SKM-1 (cell line): ENCODE measurements around the gene ERFE.

Source experiments
- DNase-seq: peaks from one replicate; lab custom pipeline; 2025; ENCODE audit not compliant: unreplicated experiment; lab: John Stamatoyannopoulos, UW

The ERFE gene

GRCh38 chr2:238125127-238125885, 33.5 kb upstream of the ERFE start:
- no peak for DNase-seq

- DNase-seq = no peak
Observed at GRCh38 chr2:238126338-238126737, 32.4 kb upstream of the ERFE start.

DNA sequence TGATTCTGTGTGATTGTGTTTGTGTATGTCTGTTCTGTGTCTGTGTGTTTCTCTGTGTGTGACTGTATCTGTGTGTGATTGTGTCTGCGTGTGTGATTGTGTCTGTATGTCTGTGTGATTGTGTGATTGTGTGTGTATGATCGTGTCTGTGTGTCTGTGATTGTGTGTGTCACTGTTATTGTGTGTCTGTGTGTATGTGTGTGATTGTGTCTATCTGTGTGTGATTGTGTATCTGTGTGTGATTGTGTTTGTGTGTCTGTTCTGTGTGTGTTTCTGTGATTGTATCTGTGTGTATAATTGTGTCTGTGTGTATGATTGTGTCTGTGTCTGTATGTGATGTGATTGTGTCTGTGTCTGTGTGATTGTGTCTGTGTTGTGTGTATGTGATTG, 32.0 kb upstream of the ERFE start:
- no peak for DNase-seq

GRCh38 chr2:238127165-238128060, 31.4 kb upstream of the ERFE start:
- no peak for DNase-seq

- DNase-seq = no peak
Observed at GRCh38 chr2:238128061-238128440, 30.7 kb upstream of the ERFE start.

GRCh38 chr2:238128534-238129001, 30.2 kb upstream of the ERFE start:
- no peak for DNase-seq

DNA sequence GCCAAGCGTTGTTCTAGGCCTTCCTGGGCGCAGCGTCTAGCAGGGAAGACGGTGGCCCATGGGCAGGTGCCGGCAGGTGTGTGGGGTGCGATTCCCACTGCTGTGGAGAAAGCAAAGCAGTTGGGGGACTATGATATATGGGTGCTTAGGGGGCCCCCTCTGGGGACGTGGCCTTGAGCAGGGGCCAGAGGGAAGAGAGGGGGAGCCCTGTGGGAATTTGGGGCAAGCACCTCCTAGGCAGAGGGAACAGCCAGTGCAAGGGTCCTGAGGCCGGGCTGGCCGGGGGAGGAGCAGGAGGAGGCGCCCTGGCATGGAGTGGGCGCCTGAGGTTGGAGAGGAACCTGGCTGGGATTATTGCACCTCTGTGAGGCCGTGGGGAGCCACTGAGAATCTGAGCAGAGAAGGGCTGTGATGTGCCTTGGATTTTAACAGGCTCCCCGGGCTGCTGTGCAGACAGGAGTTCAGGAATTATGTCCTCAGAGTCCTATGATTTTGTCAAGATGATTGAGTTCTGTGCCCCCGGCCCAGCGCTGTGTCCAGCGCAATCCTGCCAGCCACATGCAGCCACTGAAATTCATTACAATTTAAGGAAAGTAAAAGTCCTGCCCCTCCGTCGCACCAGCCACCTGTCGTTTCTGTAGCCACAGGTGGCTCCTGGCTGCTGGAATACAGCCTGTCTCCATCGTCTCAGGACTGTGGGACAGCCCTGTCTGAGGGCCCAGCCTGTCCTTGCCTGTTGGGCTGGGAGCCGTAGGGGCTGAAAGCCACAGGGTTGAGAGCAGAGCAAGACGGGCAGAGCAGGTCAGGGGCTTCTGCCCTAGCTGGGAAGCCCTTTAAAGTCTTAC, 29.4 kb upstream of the ERFE start:
- no peak for DNase-seq

- no peak for DNase-seq
Observed at GRCh38 chr2:238130111-238130695, 28.6 kb upstream of the ERFE start.

DNA sequence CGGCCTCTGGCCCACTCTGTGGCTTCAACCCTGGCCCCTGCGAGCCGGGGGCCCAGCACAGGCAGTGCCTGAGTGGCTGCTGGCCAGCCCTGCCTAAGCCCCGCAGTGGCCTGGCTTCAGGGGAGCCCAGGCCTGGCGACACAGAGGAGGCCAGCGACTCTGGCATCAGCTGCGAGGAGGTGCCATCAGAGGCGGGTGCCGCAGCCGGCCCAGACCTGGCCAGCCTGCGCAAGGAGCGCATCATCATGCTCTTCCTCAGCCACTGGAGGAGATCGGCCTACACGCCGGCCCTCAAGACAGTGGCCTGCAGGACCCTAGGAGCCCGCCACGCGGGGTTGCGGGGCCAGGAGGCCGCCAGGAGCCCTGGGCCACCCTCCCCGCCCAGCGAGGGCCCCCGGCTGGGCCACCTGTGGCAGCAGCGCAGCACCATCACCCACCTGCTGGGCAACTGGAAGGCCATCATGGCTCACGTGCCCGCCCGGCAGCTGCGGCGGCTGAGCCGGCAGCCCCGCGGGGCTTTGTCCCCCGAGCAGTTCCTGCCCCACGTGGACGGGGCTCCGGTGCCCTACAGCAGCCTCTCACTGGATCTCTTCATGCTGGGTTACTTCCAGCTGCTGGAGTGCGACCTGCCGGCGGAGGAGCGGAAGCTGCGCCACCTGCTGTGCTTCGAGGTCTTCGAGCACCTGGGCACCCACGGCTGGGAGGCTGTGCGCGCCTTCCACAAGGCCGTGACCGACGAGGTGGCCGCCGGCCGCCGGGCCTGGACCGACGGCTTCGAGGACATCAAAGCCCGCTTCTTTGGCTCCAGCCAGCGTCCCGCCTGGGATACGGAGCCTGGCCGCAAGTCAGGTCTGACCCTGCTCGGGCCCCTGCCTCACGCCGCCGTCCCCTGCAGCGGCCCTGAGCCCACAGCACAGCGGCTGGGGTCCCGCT, 27.8 kb upstream of the ERFE start:
- DNase-seq = no peak

- DNase-seq = no peak
Observed at GRCh38 chr2:238131761-238132462, 26.9 kb upstream of the ERFE start.

GRCh38 chr2:238132463-238133450, 26.0 kb upstream of the ERFE start:
- no peak for DNase-seq

- DNase-seq = no peak
Observed at GRCh38 chr2:238133499-238134392, 25.0 kb upstream of the ERFE start.

DNA sequence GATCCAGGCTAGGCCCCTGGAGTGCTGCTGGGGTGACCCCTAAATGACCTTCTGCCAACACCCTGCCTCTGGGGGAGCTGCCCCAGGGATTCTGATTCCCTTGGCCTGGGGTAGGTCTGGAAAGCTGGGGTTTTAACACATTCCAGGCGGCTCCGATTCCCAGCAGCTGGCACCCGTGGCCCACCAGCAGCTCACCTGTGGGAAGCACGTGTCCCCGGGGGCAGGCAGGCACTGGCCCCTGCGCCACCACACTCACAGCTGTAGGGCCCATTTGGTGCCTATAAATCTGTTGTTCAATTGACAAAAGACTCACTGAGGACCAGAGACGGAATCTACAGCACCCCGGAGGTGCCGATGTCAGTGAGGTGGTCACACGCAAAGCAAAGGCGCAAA, 24.4 kb upstream of the ERFE start:
- no peak for DNase-seq

DNA sequence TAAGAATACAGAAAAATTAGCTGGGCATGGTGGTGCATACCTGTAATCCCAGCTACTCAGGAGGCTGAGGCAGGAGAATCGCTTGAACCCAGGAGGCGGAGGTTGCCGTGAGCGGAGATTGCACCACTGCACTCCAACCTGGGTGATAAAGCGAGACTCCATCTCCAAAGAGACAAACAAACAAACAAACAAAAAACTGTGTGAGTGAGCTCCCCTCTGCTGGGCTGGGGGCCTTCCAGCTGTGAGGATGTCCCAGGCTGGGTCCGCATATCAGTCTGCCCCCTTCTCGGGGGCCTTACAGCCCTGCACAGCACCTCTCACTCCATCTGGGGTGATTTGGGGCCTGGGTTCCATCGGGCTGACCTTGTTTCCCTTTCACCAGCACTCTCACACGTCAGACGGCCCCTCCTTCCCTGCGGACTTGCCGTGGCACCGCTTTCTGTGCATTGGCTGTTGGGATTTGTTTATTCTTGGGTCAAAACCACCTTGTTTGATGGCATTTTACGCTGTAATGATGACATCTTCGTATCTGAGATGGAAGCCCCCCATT, 23.1 kb upstream of the ERFE start:
- DNase-seq = no peak

GRCh38 chr2:238136820-238137537, 21.8 kb upstream of the ERFE start:
- DNase-seq = no peak

DNA sequence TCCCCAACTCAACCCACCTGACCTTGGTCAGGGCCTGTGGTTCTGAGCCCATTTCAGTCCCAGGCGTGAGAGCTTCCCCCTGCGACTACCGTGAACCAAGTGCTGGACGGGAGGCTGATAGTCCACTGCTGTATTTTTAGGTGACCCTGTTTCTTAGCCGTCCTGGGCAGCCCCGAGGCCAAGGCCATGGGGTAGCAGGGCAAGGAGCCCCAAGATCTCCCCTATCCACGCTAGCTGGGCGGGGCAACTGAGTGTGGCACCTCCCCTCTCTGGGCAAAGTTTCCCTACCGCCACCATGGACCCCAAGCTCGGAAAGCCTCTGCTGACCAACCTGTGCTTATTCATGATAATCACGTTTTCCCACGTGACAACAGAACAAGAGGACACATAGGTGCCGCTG, 20.9 kb upstream of the ERFE start:
- no peak for DNase-seq
